Endothelial cell of umbilical vein (primary cell): ENCODE results near the gene SAMD1.

Experiments used
- CTCF ChIP-seq, 2 donors: IDR thresholded peaks; 1 replicate in 1 of 2; 2 replicates in 1 of 2; pipeline ENCODE4 v1.5.1; 2011; ENCODE audit warnings: low read length in 2 of 2, mild to moderate bottlenecking in 2 of 2, moderate library complexity in 2 of 2, control low read depth in 1 of 2, inconsistent platforms in 1 of 2, low read depth in 1 of 2; ENCODE audit not compliant: insufficient read depth in 1 of 2; ENCODE audit errors: extremely low read depth in 1 of 2
- EZH2 ChIP-seq: IDR thresholded peaks from 2 replicates; pipeline ENCODE4 v1.6.1; 2012; ENCODE audit warnings: borderline replicate concordance, low read depth, mild to moderate bottlenecking, moderate library complexity, low read length, inconsistent platforms; ENCODE audit not compliant: severe bottlenecking
- GATA2 ChIP-seq: IDR thresholded peaks from 2 replicates; pipeline ENCODE4 v1.7.0; 2011; ENCODE audit warnings: low read depth, mild to moderate bottlenecking, moderate library complexity, mixed read lengths, low read length; ENCODE audit not compliant: insufficient read length, insufficient read depth
- JUN ChIP-seq: IDR thresholded peaks from 2 replicates; pipeline ENCODE4 v1.6.1; 2011; ENCODE audit warnings: borderline replicate concordance, low read depth; ENCODE audit not compliant: insufficient read length, insufficient read depth
- MAX ChIP-seq: IDR thresholded peaks from 2 replicates; pipeline ENCODE4 v1.6.1; 2011; ENCODE audit not compliant: insufficient read depth, insufficient read length
- MYC ChIP-seq: IDR thresholded peaks from one replicate; pipeline ENCODE4 v1.6.1; 2011; ENCODE audit warnings: mild to moderate bottlenecking, low read depth, low read length
- POLR2A ChIP-seq: IDR thresholded peaks from 2 replicates; pipeline ENCODE4 v1.6.1; 2012; ENCODE audit warnings: low read depth, mild to moderate bottlenecking, control low read depth, low read length
- POLR2AphosphoS5 ChIP-seq: IDR thresholded peaks from 2 replicates; pipeline ENCODE4 v1.6.1; 2012; ENCODE audit warnings: low read depth, mild to moderate bottlenecking, control low read depth, low read length, moderate library complexity; ENCODE audit not compliant: insufficient read depth

DNA sequence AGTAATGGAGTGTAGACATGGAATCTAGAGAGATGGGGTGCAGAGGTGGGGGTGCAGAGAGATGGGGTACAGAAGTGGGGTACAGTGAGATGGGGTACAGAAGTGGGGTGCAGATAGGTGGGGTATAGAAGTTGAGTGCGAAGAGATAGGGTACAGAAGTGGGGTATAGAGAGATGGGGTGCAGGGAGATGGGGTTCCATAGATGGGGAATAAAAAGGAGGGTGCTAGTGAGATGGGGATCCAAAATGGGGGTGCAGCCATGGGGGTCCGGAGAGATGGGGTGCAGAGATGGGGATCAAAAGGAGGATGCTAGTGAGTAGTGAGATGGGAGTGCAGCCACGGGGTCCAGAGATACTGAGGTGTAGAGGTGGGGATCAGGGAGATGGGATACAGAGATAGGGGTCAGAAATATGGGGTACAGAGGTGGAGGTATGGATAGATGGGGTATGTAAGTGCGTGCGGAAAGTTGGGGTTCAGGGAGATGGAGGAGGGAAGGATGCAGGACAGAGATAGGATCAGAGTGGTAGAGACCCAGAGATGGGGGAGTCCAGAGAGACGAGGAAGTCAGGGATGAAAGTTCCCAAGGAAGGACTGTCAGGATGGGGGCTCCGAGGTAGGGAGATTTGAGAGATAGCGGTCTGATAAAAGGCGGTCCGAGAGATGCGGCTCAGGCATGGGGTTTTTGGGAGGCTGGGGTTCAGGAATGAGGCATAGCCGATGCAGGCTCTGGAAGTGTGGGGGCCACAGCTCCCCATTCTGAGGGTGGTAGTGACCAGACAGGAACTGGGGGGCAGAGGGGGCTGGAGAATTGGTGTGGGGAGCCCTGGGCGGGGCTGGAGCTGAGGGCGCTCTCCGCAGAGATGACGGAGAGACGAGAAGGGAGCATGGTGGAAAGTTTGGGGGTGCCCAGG, 32.1 kb downstream of the SAMD1 start:
- TF ChIP-seq CTCF (IDR thresholded peaks at IDR 0.05; ENCODE audit: extremely low read depth in 1 of 2, insufficient read depth in 1 of 2, low read depth in 1 of 2, low read length in 2 of 2), result no peak
- TF ChIP-seq POLR2AphosphoS5, result no peak
- no peak for TF ChIP-seq JUN
- TF ChIP-seq EZH2, result no peak
- TF ChIP-seq POLR2A, result no peak
- TF ChIP-seq GATA2, result no peak
- TF ChIP-seq MAX, result no peak
- TF ChIP-seq MYC, result no peak
